ENCODE measurements around the gene ADARB1.

DNA sequence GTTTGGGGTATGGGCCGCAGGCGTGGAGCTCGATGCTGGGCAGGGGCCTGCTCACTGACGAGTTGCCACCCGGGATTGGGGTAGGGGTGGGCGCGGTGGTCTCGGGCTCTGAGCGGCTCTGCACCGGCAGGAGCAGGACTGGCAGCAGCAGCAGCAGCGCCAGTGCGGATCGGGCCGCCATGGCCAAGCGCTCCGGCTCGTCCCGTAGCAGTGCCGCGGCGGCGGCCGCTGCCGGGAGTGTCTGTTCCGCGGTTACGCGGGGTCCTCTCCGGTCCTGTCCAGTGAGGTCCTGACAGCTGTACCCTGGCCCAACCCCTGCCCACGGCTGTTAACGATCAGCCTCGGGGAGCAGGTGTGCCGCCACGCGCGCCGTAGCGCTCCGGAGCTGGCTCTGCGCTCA lies 26.5 kb downstream of the ADARB1 start:
- no peak for TF ChIP-seq EZH2 (IDR thresholded peaks at IDR 0.05; ENCODE audit: borderline replicate concordance, insufficient read depth, low read depth, low read length, poor library complexity, severe bottlenecking)
- TF ChIP-seq, protein P1, sequence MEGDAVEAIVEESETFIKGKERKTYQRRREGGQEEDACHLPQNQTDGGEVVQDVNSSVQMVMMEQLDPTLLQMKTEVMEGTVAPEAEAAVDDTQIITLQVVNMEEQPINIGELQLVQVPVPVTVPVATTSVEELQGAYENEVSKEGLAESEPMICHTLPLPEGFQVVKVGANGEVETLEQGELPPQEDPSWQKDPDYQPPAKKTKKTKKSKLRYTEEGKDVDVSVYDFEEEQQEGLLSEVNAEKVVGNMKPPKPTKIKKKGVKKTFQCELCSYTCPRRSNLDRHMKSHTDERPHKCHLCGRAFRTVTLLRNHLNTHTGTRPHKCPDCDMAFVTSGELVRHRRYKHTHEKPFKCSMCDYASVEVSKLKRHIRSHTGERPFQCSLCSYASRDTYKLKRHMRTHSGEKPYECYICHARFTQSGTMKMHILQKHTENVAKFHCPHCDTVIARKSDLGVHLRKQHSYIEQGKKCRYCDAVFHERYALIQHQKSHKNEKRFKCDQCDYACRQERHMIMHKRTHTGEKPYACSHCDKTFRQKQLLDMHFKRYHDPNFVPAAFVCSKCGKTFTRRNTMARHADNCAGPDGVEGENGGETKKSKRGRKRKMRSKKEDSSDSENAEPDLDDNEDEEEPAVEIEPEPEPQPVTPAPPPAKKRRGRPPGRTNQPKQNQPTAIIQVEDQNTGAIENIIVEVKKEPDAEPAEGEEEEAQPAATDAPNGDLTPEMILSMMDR (IDR thresholded peaks at IDR 0.05): no peak

Measured in B cell (primary cell).